Right ventricle myocardium inferior (tissue), 1 donor: ENCODE results near the gene INHA. TPM values are rescaled to one million over a fixed set of nuclear protein-coding genes. Genes with fewer than 3 reads are reported as not detected.

Experiments used
- ATAC-seq: fragments of 200-7000 bp; cut with Tn5 transposase; one replicate; pipeline ENCODE4 v1.9.1; 2020; ENCODE audit warnings: mild to moderate bottlenecking, moderate library complexity
- DNase-seq: peaks from one replicate; pipeline ENCODE4 v3.0.0; 2021; ENCODE audit errors: missing footprints
- intact Hi-C: fragments of 100-400 bp; cut with DNase I; formaldehyde crosslinking; loops from one replicate; pipeline ENCODE4 v1.11.0; 2022
- long read RNA-seq: library from polyadenylated mRNA; unstranded; transcript quantifications from one replicate; pipeline ENCODE4 v2.0.0, GENCODE V29; 2021
- total RNA-seq: library from RNA; stranded (reverse); fragmentation: NEBNext Ultra II Directional; extraction: Animal tissue kit (Norgen Biotek cat#: 25700); gene quantifications from one replicate; pipeline ENCODE4 v1.2.1, GENCODE V29; 2021
- donor health status: DM: no; HTN: yes; CAD: no; lungs with severe emphysema.

Gene INHA
- 1.9 TPM for total RNA-seq
- long read RNA-seq, partial matches to known transcripts = 0 of 1 reads
- long read RNA-seq, other reads (novel, unspliced or antisense) = 0 of 1 reads

GRCh38 chr2:219572237-219573001, at the start of gene INHA:
Gene INHA, plus strand, starts transcription at chr2:219572310. Its CDS starts 65 bp downstream, at chr2:219572375.
- DNase-seq = no peak
- ATAC-seq = no peak
- intact Hi-C loops = loop anchor here (5.0 kb wide), 2 partner anchors 40 to 55 kb away; partner anchors contain the start of gene SLC4A3

GRCh38 chr2:219523031-219523671, 49.0 kb upstream of the INHA start:
- intact Hi-C loops = no loop called here
- no peak for DNase-seq
- no peak for ATAC-seq

- no peak for ATAC-seq
- no peak for DNase-seq
- intact Hi-C loops = no loop called here
Measured at GRCh38 chr2:219524817-219525216, 47.3 kb upstream of the INHA start.

GRCh38 chr2:219525533-219526232, 46.4 kb upstream of the INHA start:
- intact Hi-C loops = no loop called here
- DNase-seq (no peak), ATAC-seq (no peak)

DNA sequence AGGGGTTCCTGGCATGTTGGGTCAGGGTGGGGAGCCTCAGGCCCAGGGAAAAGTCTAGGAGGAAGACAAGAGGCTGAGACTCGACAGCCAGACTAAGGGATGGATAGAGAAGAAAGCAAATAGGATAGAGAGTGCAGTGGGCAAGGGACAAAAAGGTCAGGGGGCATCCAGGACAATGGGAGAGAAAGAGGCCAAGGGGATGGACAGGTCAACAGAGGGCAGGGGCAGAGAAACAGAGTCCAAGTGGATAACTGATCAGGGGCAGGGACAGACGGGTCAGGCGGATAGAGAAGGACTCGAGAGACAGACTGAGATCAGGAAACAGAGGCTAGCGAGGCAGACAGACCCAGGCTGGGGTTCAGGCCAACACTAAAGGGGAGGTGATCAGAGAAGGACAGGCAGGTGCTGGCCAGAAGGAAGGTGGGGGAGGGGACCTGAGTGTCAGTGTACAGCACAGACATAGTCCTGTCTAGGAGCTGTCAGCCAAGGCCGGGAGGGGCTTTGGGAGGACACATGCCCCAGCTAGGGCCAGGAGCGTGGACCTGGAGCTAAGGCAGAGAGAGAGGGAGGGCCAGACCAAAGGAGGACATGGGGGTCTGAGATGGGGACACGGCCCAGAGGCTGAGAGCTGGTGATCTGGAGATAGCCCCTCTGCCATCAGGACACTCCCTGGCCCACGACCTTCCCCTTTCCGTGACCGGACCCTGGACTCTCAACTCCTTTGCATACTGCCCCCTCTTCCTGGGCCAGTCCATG, 45.6 kb upstream of the INHA start:
- intact Hi-C loops = no loop called here
- no peak for DNase-seq
- no peak for ATAC-seq

- intact Hi-C loops = no loop called here
- peak; percentile 32 for ATAC-seq
- no peak for DNase-seq
Measured at GRCh38 chr2:219527076-219527394, 45.1 kb upstream of the INHA start.

- DNase-seq = no peak
- intact Hi-C loops = no loop called here
- ATAC-seq = no peak
Measured at GRCh38 chr2:219527472-219527871, 44.6 kb upstream of the INHA start.

- DNase-seq (peak; percentile 93), ATAC-seq (peak; percentile 85)
- intact Hi-C loops = loop anchor here (1.0 to 2.0 kb wide), 3 partner anchors 54 to 127 kb away; no protein-coding TSS in a partner anchor
Measured at GRCh38 chr2:219530048-219530963, 41.8 kb upstream of the INHA start.

- ATAC-seq (no peak), DNase-seq (no peak)
- intact Hi-C loops = loop anchor here (2.0 kb wide), 1 partner anchor 55 kb away; no protein-coding TSS in a partner anchor
Measured at GRCh38 chr2:219531639-219532377, 40.3 kb upstream of the INHA start.

DNA sequence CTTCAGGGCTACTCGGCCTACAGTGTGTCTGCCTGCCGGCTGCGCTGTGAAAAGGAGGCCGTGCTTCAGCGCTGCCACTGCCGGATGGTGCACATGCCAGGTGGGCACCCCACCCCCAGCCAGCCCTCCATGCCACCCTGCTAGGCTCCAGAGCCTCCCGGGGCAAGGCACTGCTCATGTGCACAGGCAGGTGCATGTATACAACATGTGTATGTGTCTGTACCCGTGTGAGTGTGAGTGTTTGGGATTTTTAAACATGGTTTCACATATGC, 39.8 kb upstream of the INHA start:
- DNase-seq = no peak
- no peak for ATAC-seq
- intact Hi-C loops = no loop called here

GRCh38 chr2:219533930-219534661, 38.0 kb upstream of the INHA start:
- intact Hi-C loops = no loop called here
- ATAC-seq (no peak), DNase-seq (no peak)

GRCh38 chr2:219536425-219536824, 35.7 kb upstream of the INHA start:
- intact Hi-C loops = no loop called here
- no peak for DNase-seq
- no peak for ATAC-seq

DNA sequence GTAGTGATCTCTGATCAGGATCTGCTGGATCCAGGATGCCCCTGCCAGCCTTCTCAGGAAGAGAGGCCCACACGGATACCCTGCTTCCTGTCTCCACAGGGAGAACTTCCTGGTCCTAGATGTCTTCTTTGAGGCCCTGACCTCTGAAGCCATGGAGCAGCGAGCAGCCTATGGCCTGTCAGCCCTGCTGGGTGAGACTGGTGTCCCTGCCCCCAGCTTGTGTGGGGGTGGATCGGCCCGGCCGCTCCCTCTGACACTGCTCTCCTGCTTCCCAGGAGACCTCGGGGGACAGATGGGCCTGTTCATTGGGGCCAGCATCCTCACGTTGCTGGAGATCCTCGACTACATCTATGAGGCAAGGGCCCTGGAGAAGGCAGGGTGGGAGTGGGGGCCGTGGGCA, 35.1 kb upstream of the INHA start:
- DNase-seq = no peak
- ATAC-seq = no peak
- intact Hi-C loops = no loop called here

- intact Hi-C loops = no loop called here
- DNase-seq = no peak
- ATAC-seq = no peak
Measured at GRCh38 chr2:219537657-219538488, 34.2 kb upstream of the INHA start.

GRCh38 chr2:219538504-219538951, 33.6 kb upstream of the INHA start:
- no peak for ATAC-seq
- DNase-seq = no peak
- intact Hi-C loops = no loop called here
